ENCODE measurements around the gene PYGL.

Gene PYGL

DNA sequence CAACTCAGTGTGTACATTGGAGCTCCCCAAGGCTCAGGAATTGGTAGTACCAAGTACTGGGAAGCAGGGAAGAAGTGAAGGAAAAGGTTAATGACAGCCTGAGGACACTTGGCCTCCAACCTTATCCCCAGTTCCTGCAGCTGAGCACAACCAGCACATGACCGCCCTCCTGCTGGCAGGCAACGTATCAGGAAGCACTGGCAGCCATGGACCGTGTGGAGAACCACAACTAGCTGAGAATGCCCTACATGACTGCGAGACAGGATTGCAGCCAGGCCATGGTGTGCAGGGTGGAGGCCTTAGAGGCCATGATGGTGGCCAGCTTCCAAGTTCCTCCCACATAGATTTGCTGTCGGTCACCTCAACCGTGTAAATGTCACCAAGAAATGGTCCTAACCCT lies 26.8 kb downstream of the PYGL start:
- TF ChIP-seq, protein P1, sequence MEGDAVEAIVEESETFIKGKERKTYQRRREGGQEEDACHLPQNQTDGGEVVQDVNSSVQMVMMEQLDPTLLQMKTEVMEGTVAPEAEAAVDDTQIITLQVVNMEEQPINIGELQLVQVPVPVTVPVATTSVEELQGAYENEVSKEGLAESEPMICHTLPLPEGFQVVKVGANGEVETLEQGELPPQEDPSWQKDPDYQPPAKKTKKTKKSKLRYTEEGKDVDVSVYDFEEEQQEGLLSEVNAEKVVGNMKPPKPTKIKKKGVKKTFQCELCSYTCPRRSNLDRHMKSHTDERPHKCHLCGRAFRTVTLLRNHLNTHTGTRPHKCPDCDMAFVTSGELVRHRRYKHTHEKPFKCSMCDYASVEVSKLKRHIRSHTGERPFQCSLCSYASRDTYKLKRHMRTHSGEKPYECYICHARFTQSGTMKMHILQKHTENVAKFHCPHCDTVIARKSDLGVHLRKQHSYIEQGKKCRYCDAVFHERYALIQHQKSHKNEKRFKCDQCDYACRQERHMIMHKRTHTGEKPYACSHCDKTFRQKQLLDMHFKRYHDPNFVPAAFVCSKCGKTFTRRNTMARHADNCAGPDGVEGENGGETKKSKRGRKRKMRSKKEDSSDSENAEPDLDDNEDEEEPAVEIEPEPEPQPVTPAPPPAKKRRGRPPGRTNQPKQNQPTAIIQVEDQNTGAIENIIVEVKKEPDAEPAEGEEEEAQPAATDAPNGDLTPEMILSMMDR (IDR thresholded peaks at IDR 0.05), result no peak

DNA sequence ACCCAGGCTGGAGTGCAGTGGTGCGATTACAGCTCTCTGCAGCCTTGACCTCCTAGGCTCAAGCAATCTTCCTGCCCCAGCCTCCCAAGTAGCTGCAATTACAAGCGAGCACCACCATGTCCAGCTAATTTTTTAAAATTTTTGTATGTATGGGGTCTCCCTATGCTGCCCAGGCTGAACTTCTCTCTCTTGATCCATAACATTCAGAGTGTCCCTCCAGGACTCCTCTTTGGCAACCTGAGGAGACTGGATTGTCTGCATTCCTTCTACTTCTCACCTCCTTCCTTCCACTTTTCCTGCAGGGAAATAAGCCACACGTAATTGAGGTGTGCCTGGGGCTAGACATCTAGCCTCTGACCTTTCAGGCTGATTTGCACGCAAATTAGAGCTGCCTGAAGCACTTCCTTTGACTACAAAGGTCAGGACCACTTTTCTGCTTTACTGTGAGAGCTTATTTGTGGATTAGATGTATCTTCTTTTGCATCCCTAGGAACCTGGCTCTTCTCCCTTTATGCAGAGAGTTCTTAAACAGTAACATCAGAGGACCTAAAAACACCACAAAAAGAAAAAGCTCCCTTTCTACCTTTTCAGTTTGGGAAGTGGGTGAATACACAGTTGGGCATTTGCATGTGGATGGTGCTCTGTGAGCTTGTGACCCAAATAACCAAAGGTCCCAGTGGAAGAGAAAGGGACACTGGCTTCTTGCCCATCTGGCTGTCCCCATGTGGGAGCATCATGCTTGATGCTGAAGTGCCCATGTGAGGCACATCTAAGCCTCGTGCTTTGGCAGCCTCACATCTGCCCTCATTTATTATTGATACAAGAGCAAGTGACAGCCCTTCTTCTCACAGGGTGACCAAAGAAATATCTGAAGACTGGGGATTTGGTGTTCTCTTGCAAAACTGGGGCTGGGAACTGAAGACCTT lies 33.5 kb downstream of the PYGL start:
- TF ChIP-seq, protein P1 (IDR thresholded peaks at IDR 0.05), result no peak

DNA sequence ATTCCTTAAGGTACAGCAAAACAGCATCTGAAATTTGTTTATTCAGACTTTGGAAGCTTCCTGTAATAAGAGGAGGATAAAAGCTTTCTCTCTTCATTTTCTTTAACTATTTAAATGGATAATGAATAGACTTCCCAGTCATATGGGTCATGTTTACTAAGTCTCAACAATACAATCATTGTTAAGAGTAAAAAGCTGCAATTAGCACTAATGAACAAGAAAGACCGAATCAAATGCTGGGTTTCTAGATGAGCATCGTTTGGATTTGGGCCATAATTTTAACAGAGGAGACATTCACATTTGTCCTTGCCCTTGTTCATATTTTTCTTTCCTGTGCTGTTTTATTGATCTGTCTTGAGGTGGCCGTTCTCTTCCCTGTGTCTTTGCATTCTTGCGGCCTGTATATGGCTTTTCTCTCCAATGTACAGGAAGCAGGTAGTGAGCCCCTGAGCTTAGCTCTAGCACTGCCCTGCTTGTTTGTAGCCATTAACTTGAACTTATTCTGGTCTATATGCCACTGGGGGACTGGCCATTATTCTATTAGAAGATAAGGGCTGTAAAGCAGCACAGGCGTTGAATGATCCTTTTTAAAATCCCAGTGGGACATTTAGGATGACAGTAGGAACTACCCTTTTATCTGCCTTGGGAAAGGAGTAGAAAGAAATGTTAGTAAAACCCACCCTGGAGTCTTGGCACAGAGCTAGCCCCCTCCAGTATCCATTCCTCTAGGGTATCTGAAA lies 37.8 kb downstream of the PYGL start:
- TF ChIP-seq, protein P1 (IDR thresholded peaks at IDR 0.05), result no peak

DNA sequence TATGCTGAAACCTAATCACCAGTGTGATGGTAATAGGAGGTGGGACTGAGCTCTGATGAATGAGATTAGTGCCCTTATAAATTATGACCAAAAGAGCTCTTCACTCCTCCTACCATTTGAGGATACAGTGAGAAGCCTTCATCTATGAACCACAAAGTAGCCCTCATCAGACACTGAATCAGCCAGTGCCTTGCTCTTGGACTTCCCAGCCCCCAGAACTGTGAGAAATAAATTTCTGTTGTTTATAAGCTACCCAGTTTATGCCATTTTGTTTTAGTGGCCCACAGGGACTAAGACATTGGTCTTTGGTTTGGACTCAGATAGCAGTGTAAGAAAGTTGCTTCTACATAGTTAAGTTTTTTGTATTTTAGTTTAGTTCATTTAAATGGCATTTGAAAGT lies 39.6 kb downstream of the PYGL start:
- TF ChIP-seq, protein P1 (IDR thresholded peaks at IDR 0.05), result no peak

DNA sequence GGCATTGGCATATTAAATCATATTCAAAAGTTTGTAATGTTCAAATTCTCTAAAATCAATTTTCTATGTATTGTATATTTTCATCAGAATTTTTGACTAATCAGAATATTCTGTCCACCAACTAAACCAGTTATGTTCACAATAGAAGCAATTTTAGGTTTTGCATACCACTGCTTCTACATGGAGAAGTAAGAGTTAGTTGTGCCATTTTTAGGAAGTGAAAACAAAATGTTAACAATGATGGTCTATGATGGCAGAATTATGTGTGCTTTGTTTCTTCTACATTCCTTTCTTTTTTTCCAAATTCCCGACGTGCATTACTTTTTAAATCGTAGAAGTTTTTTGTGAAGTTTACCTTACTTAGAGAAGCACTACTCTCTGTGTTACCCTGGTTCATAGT lies 42.9 kb downstream of the PYGL start:
- TF ChIP-seq, protein P1 (IDR thresholded peaks at IDR 0.05), result no peak

DNA sequence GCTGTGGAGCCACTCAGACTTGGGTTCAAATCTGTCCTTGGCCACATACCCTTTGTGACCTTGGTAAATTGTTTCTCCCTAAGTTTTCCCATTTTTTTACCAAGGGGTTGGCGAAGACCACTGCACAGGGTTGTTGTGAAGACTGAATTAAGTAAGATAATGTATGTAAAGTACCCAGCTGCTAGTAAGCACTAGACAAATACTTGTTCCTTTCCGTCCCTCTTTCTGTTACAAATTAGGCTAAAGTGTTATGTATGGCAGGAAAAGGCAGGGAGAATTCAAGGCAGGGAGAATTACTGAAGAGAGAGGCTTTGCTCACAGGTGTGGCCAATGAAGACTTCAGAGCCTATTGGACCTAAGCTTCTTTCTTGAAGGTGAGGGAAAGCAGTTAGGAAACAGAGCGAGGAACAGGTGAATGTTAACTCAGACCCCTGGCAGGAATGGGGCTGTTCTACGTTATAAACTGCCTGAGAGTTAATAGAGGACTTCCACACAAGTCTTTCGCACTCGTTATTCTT lies 46.6 kb downstream of the PYGL start:
- TF ChIP-seq, protein P1 (IDR thresholded peaks at IDR 0.05), result no peak

DNA sequence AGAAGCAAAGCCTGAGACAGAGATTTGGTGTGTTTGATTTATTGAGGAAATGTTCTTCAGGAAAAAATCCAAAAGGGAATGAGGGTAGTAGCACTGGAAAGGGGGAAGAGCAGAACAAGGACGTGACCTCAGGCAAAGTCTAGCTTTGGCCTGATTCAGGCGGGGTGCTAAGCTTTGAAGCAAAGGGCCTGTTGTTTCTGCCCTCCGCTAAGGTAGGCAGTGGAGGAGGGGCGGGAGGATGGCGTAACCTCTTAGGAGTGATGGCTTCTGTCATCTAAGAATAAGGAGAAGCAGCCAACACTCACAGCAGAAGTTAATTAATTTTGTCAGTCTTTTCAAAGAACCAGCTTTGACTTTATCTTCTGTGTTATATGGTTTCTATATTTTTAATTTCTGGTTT lies 52.0 kb downstream of the PYGL start:
- TF ChIP-seq, protein P1 (IDR thresholded peaks at IDR 0.05), result no peak

All from LNCAP (cell line).